T-cell (primary cell): ENCODE data around the gene ATF6B. TPM values are rescaled to one million over a fixed set of nuclear protein-coding genes. Genes with fewer than 3 reads are reported as not detected.

ENCODE experiments used
- ATAC-seq, 4 experiments: fragments of 200-7000 bp in 3 of 4; fragments of 150-1000 bp in 1 of 4; cut with Tn5 transposase; replicated peaks in 1 of 4; 1 replicate in 3 of 4; 2 replicates in 1 of 4; pipeline ENCODE4 v1.10.0; 2021; ENCODE audit warnings: moderate library complexity in 3 of 4, mild to moderate bottlenecking in 2 of 4, moderate number of reproducible peaks in 1 of 4
- CTCF ChIA-PET, 2 donors: fragments of 300-600 bp; sonication (Branson Sonifier 250); formaldehyde crosslinking; loops; one replicate each; lab custom pipeline; 2022; ENCODE audit warnings: antibody characterized with exemption in 2 of 2; lab: Charles Lee
- POLR2A ChIA-PET, 2 donors: fragments of 300-600 bp; sonication (Branson Sonifier 250); formaldehyde crosslinking; loops; one replicate each; lab custom pipeline; 2022; ENCODE audit warnings: antibody characterized with exemption in 2 of 2; lab: Charles Lee
- DNase-seq, 35 experiments: peaks; one replicate each; pipeline versions ENCODE4 v3.0.0 to v3.0.0-alpha.2; 2013 to 2023
- H3K27ac ChIP-seq: one replicate; pipeline ENCODE4 v1.5.1; 2013; ENCODE audit warnings: low read length
- H3K27me3 ChIP-seq, 2 experiments: replicated peaks in 1 of 2; 1 replicate in 1 of 2; 2 replicates in 1 of 2; pipeline versions ENCODE4 v1.6.1 to v1.7.0; 2013; ENCODE audit warnings: low read length in 1 of 2, mixed read lengths in 1 of 2; ENCODE audit not compliant: control insufficient read depth in 2 of 2, insufficient read depth in 2 of 2; ENCODE audit errors: extremely low read depth in 1 of 2
- H3K36me3 ChIP-seq, 2 donors: 1 replicate in 1 of 2; 2 replicates in 1 of 2; pipeline versions ENCODE4 v1.6.1 to v1.7.0; 2013; ENCODE audit warnings: low read length in 1 of 2; ENCODE audit not compliant: control insufficient read depth in 2 of 2, insufficient read depth in 1 of 2; ENCODE audit errors: extremely low read depth in 1 of 2
- H3K4me1 ChIP-seq, 2 experiments: 1 replicate in 1 of 2; 2 replicates in 1 of 2; pipeline versions ENCODE4 v1.6.1 to v1.7.0; 2013; ENCODE audit warnings: low read length in 2 of 2, mixed read lengths in 1 of 2; ENCODE audit not compliant: insufficient read depth in 2 of 2, control insufficient read depth in 1 of 2; ENCODE audit errors: extremely low read depth in 1 of 2
- H3K4me3 ChIP-seq, 2 donors: 1 replicate in 1 of 2; 2 replicates in 1 of 2; pipeline versions ENCODE4 v1.5.1 to v1.7.0; 2013; ENCODE audit warnings: mild to moderate bottlenecking in 2 of 2, low read length in 1 of 2, moderate library complexity in 1 of 2; ENCODE audit not compliant: control insufficient read depth in 1 of 2; ENCODE audit errors: extremely low read depth in 1 of 2
- H3K9me3 ChIP-seq: 2 replicates; pipeline ENCODE4 v1.7.0; 2013
- H3K27ac Mint-ChIP-seq, 2 donors: one replicate each; pipeline ENCODE4 v1.8.0; 2020 to 2021; ENCODE audit warnings: mild to moderate bottlenecking in 2 of 2, mixed read lengths in 2 of 2
- H3K27me3 Mint-ChIP-seq, 2 donors: one replicate each; pipeline ENCODE4 v1.8.0; 2021 to 2022; ENCODE audit warnings: mixed read lengths in 2 of 2
- H3K36me3 Mint-ChIP-seq: one replicate; pipeline ENCODE4 v1.8.0; 2021; ENCODE audit warnings: mixed read lengths
- H3K4me1 Mint-ChIP-seq, 3 donors: one replicate each; pipeline ENCODE4 v1.8.0; 2020 to 2022; ENCODE audit warnings: mixed read lengths in 3 of 3, mild to moderate bottlenecking in 1 of 3
- H3K4me3 Mint-ChIP-seq, 3 donors: one replicate each; pipeline ENCODE4 v1.8.0; 2020 to 2022; ENCODE audit warnings: mild to moderate bottlenecking in 3 of 3, mixed read lengths in 3 of 3, moderate library complexity in 3 of 3
- H3K9me3 Mint-ChIP-seq, 3 donors: one replicate each; pipeline ENCODE4 v1.8.0; 2020 to 2022; ENCODE audit warnings: mixed read lengths in 3 of 3
- WGBS: methylation state at CpG from one replicate; pipeline ENCODE4 v1.1.5; 2013; ENCODE audit warnings: missing lambda C conversion rate; ENCODE audit not compliant: insufficient coverage; 5-methylcytosine and 5-hydroxymethylcytosine counted together
- total RNA-seq, 35 experiments: library from RNA in 6 of 35; stranded (reverse) in 6 of 35; fragments of 120-200 nt in 1 of 35; gene quantifications; one replicate each; pipeline versions ENCODE4 v1.2.1 to v1.2.4 and lab custom pipeline; 2013 to 2026

The ATF6B gene
- total RNA-seq, 5 donors from 2014 or later (not counting 1 experiment from before 2014, with no cell fraction given), result 106 to 151 (median 145) TPM

DNA sequence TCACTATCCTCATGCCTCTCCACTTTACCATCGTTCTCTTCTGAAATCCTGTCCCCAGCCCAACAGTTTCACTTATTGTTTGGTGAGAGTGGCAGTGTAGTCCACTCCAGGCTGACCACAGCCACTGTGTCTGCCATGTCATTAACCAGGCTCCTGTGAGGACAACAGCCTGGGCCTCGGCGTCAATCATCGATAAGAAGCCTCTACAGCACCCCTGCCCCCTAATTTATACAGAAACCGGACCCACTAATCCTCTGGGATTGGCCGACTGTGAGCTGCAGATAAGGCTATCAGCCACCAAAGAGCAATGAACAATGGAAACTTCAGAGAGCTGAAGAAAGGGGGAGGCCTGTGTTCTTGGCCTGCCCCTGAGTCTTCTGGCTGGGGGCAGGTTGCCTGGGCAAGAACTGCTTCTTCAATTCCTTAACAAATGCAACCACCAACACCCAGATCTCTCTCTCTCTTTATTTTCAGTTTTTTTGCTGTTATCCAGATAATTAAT lies 39.8 kb upstream of the ATF6B start:
- Histone ChIP-seq H3K27ac (no peak overlapping the region), H3K9me3 (no peaks in the 10 kb centered on the region)

DNA sequence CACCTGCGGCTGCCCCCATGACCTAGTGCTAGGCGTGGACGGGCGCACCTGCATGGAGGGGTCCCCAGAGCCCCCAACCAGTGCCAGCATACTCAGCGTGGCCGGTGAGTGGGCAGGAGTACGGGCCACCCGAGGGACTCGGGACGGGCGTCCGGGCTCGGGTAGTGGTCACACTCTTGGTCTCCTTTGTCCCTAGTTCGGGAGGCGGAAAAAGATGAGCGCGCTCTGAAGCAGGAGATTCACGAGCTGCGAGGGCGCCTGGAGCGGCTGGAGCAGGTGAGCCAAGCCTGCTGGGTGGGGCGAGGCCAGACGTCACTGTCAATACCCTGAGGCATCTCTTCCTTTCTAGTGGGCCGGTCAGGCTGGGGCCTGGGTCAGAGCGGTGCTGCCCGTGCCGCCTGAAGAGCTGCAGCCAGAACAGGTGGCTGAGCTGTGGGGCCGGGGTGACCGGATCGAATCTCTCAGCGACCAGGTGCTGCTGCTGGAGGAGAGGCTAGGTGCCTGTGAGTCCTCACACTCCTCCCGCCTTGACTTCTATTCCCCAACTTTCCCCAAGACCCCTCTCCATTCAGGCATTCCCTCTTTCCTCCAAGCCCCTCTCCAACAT lies 39.2 kb upstream of the ATF6B start:
- POLR2A ChIA-PET, result interaction anchor here in 1 of 2 donors (0.5 kb wide), 1 partner anchor 270 kb away, joined by 6 read pairs; the partner anchor contains the start of gene EHMT2
- Mint-ChIP-seq H3K27me3 (no peaks in the 10 kb centered on the region), H3K4me3 (no peak overlapping the region), H3K9me3 (no peaks in the 10 kb centered on the region), H3K4me1 (peaks cover 4 to 10% (median 4%) of the 10 kb centered on the region in 3 donors), H3K27ac (no peak overlapping the region), H3K36me3 (peaks cover 44% of the 10 kb centered on the region)
- no peak overlapping the region for H3K27ac ChIP-seq
- ATAC-seq (no peak), DNase-seq (no peak)
- CTCF ChIA-PET, result no interaction called here
- H3K36me3 ChIP-seq, result peaks cover 3 to 43% of the 10 kb centered on the region in 2 donors
- no peaks in the 10 kb centered on the region for H3K4me1 ChIP-seq
- H3K27me3 ChIP-seq, result no peaks in the 10 kb centered on the region
- H3K4me3 ChIP-seq, result no peak overlapping the region
- H3K9me3 ChIP-seq, result no peaks in the 10 kb centered on the region
- WGBS, result 97% methylated on average over 32 of the region's 32 CpGs

More for the DNA sequence above, 39.8 kb upstream of the ATF6B start:
- ATAC-seq, result no peak
- Mint-ChIP-seq H3K27ac (no peak overlapping the region), H3K27me3 (no peaks in the 10 kb centered on the region), H3K9me3 (no peaks in the 10 kb centered on the region), H3K4me1 (peaks cover 8 to 15% (median 8%) of the 10 kb centered on the region in 3 donors), H3K36me3 (peaks cover 44% of the 10 kb centered on the region), H3K4me3 (no peak overlapping the region)
- ChIA-PET POLR2A (interaction anchor here in 1 of 2 donors (0.5 kb wide), 1 partner anchor 270 kb away, joined by 6 read pairs; the partner anchor contains the start of gene EHMT2), CTCF (no interaction called here)
- 100% methylated on average over 3 of the region's 6 CpGs for WGBS
- peaks cover 3 to 40% of the 10 kb centered on the region in 2 donors for H3K36me3 ChIP-seq
- H3K27me3 ChIP-seq, result no peaks in the 10 kb centered on the region
- no peak for DNase-seq
- no peak overlapping the region for H3K4me3 ChIP-seq
- peaks cover under 1 to 4% of the 10 kb centered on the region in 2 experiments for H3K4me1 ChIP-seq

DNA sequence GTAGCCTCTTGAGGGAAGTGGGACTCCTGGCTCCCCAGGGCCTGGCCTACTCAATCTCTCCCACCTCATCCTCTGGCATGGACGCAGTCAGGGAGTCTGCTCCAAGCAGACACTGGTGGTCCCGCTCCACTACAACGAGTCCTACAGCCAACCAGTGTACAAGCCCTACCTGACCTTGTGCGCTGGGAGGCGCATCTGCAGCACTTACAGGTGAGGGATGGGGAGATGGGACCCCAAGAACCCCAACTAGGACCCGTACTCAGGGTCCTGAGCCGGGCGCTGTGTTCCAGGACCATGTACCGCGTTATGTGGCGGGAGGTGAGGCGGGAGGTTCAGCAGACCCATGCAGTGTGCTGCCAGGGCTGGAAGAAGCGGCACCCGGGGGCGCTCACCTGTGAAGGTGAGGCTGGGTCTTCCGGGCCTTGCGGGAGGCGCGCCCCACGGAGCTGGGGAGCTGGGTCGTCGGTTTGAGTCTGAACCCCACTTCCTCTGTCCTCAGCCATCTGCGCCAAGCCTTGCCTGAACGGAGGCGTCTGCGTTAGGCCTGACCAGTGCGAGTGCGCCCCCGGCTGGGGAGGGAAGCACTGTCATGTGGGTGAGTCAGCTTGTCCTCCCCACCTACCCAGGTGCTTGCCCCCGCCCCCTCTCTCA lies 38.5 kb upstream of the ATF6B start:
- no peak overlapping the region for H3K4me3 ChIP-seq
- WGBS, result 98% methylated on average over 19 of the region's 30 CpGs
- H3K36me3 ChIP-seq, result peaks cover 3 to 43% of the 10 kb centered on the region in 2 donors
- no peaks in the 10 kb centered on the region for H3K27me3 Mint-ChIP-seq
- ATAC-seq, result no peak
- ChIA-PET CTCF (no interaction called here), POLR2A (no interaction called here)
- H3K27me3 ChIP-seq, result no peaks in the 10 kb centered on the region
- H3K4me3 Mint-ChIP-seq, result no peak overlapping the region
- no peaks in the 10 kb centered on the region for H3K9me3 ChIP-seq
- no peaks in the 10 kb centered on the region for H3K4me1 ChIP-seq
- H3K27ac Mint-ChIP-seq, result no peak overlapping the region
- no peaks in the 10 kb centered on the region for H3K9me3 Mint-ChIP-seq
- peaks cover 44% of the 10 kb centered on the region for H3K36me3 Mint-ChIP-seq
- H3K27ac ChIP-seq, result no peak overlapping the region
- no peak for DNase-seq
- peaks cover 3 to 10% (median 4%) of the 10 kb centered on the region in 3 donors for H3K4me1 Mint-ChIP-seq

DNA sequence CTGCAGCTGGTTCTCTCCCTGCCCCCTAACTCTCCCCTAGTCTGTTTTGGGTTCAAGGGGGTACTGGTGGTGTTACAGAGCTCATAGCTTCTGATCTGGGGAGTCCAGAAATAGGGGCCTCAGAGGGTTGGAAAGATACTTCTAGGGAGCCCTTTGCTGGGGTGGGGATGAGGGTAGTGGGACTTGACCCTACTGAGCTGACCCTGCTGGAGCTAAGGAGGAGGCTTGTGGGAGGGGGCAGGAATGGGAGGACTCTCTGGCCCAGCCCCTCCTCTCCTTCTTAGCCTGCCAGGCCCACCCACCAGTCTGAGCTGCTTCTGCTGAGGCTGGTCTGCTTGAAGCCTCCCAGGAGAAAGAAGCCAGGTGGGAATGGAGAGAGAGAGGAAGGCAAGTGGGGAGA lies 36.2 kb upstream of the ATF6B start, which contains the start of gene EGFL8:
Gene EGFL8, plus strand, starts transcription at position 301 of the 400 bp plus-strand sequence. CDS start 1,571 bp downstream, outside the sequence.
- DNase-seq (no peak), ATAC-seq (no peak)
- Histone ChIP-seq H3K27me3 (no peaks in the 10 kb centered on the region), H3K36me3 (peaks cover 0 to 24% of the 10 kb centered on the region in 2 donors), H3K27ac (no peak within 1 kb of the TSS), H3K4me1 (no peaks in the 10 kb centered on the region), H3K4me3 (no peak within 1 kb of the TSS), H3K9me3 (no peaks in the 10 kb centered on the region)
- CTCF ChIA-PET, result no interaction called here
- no peaks in the 10 kb centered on the region for H3K9me3 Mint-ChIP-seq
- H3K27me3 Mint-ChIP-seq, result no peaks in the 10 kb centered on the region
- H3K36me3 Mint-ChIP-seq, result peaks cover 26% of the 10 kb centered on the region
- H3K4me1 Mint-ChIP-seq, result no peaks in the 10 kb centered on the region
- no peak within 1 kb of the TSS for H3K4me3 Mint-ChIP-seq
- no peak within 1 kb of the TSS for H3K27ac Mint-ChIP-seq
- POLR2A ChIA-PET, result no interaction called here

DNA sequence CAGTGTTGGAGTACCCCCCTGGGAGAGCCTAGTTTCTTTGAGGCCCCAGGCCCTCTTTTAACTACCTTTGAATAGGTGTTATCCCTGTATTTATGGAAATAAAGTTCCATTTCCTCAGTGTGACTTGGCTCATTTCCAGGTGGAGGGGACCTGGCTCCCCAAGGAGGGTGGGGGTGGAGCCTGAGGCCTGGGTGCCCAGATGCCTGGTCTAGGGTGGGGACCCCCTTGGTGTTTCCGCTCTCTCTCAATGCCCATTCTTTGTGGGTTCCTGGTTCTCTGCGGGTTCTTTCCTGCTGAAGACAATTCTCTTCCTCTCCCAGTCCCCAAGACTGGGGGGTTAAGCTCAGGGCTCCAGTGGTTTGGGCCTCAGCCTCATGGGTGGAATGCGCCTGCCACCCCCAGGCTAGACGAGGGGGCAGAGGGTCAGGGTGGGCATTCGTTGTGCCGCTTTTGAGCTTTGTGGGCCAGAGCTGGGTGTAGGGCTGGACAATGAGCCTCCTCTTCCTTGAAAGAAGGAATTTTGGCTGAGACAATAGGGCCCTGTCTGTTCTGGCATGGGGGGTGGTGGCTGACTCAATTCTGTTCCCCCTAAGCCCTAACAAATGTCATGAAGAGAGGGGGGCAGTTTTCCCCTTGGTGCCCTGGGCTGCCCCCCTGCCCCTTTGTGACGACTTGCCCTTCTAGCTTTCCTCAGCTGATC lies 35.7 kb upstream of the ATF6B start:
- no peaks in the 10 kb centered on the region for H3K4me1 Mint-ChIP-seq
- no peaks in the 10 kb centered on the region for H3K27me3 Mint-ChIP-seq
- POLR2A ChIA-PET, result no interaction called here
- CTCF ChIA-PET, result no interaction called here
- no peak overlapping the region for H3K27ac ChIP-seq
- ATAC-seq (no peak), DNase-seq (no peak)
- H3K9me3 Mint-ChIP-seq, result no peaks in the 10 kb centered on the region
- no peaks in the 10 kb centered on the region for H3K4me1 ChIP-seq
- no peaks in the 10 kb centered on the region for H3K27me3 ChIP-seq
- H3K4me3 Mint-ChIP-seq, result no peak overlapping the region
- peaks cover 22% of the 10 kb centered on the region for H3K36me3 Mint-ChIP-seq
- H3K4me3 ChIP-seq, result no peak overlapping the region
- no peak overlapping the region for H3K27ac Mint-ChIP-seq
- WGBS, result no CpG with 5 or more reads among the region's 7 CpGs
- peaks cover 0 to 18% of the 10 kb centered on the region in 2 donors for H3K36me3 ChIP-seq
- no peaks in the 10 kb centered on the region for H3K9me3 ChIP-seq

DNA sequence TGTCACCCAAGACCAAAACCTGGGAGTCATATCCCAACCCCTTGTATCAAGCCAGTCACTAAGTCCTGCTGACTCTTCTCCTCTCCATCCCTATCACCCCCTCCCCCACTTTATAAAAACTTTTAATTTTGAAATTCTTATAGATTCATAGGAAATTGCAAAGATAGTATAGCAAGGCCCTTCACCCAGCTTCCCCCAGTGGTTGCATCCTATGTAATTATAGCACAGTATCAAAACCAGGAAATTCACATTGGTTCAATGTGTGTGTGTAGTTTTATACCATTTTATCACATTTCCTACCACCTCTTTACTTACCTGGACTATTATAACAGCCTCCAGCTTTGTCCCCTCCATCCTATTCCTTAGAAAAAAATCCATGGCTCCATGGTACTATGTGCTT lies 30.0 kb upstream of the ATF6B start:
- Histone ChIP-seq H3K27me3 (peaks cover 0 to 4% of the 10 kb centered on the region in 2 experiments), H3K9me3 (no peaks in the 10 kb centered on the region), H3K27ac (no peak overlapping the region), H3K4me3 (no peak overlapping the region), H3K36me3 (peaks cover 6 to 12% of the 10 kb centered on the region in 2 donors), H3K4me1 (peaks cover 6 to 29% of the 10 kb centered on the region in 2 experiments)
- DNase-seq, result no peak
- no peaks in the 10 kb centered on the region for H3K9me3 Mint-ChIP-seq
- POLR2A ChIA-PET, result no interaction called here
- peaks cover 20 to 26% (median 26%) of the 10 kb centered on the region in 3 donors for H3K4me1 Mint-ChIP-seq
- H3K36me3 Mint-ChIP-seq, result peaks cover 16% of the 10 kb centered on the region
- peaks cover 0 to 3% of the 10 kb centered on the region in 2 donors for H3K27me3 Mint-ChIP-seq
- ATAC-seq, result no peak
- no peak overlapping the region for H3K4me3 Mint-ChIP-seq
- H3K27ac Mint-ChIP-seq, result no peak overlapping the region
- CTCF ChIA-PET, result no interaction called here
